GM21447 (cell line): Measurements from ENCODE around the gene CNTNAP2.

Experiments
- ATAC-seq: cut with Tn5 transposase; IDR thresholded peaks from one replicate; pipeline ENCODE4 v1.9.1; 2021; ENCODE audit not compliant: unreplicated experiment

The CNTNAP2 gene

GRCh38 chr7:147519062-147519461 lies 1402.5 kb downstream of the CNTNAP2 start:
- ATAC-seq = no peak

GRCh38 chr7:147523056-147523455 lies 1406.5 kb downstream of the CNTNAP2 start:
- ATAC-seq = no peak

DNA sequence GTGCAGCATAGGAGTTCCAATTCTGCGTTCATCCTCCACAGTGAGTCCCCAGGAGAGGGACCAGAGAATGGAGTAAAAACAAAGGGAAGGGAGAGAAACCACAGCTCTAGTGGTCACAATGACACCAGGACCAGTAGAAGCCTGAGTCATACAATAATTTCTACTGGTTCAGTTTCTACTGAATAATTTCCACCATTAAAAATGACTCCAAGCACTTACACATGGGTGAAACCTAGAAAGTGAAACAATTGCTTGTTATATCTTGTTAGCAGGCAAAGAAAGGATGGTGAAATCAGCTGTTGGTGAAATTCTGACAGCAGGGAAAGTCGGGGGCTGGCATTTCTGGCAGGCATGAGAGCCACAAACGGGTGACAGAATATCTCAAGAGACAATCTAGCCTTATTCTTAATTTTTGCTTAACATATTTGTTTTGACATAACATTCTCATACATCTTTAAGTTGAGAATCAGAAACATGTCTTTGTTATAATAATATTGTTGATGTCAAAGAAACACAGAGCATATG lies 1408.2 kb downstream of the CNTNAP2 start:
- ATAC-seq = no peak

- ATAC-seq = no peak
Observed at GRCh38 chr7:147525325-147525724, 1408.7 kb downstream of the CNTNAP2 start.

GRCh38 chr7:147535701-147536111 lies 1419.1 kb downstream of the CNTNAP2 start:
- ATAC-seq = no peak

DNA sequence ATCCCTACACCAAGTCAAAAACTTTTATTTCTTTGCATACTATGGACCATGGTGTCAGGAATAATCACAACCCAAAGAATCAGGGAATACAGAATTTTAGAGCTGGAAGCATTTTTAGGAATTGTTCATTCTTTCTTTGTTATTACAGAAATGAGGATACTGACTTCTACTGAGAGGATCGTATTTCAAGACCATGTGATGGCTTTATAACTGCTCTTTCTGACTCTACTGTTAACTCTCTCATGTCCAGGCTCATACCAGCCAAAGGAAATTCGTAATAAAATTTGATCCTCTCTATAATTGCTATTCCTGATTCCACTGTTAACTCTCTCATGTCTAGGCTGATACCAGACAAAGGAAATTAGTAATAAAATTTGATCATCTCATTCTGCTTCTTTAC lies 1423.1 kb downstream of the CNTNAP2 start:
- ATAC-seq = no peak

GRCh38 chr7:147540743-147541142 lies 1424.1 kb downstream of the CNTNAP2 start:
- no peak for ATAC-seq

DNA sequence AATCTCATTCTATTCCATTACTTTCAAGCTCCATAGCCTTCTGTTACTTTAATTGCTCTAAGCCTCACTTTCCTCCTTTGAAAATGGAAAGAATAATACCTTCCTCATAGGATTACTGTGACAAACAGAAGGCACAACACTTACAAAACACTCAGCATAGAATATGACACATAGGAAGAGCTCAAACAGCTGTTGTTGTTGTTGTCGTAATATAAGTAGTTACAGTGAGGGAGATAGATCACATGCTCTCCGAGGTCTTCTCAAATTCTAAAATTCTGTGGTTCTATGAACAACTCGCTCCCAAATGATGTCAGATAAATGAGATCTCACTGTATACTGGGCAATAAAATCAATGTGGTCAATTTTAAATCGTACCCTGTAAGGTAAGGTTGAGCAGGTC lies 1424.7 kb downstream of the CNTNAP2 start:
- ATAC-seq = no peak

- ATAC-seq = no peak
Observed at GRCh38 chr7:147547252-147547897, 1430.8 kb downstream of the CNTNAP2 start.

DNA sequence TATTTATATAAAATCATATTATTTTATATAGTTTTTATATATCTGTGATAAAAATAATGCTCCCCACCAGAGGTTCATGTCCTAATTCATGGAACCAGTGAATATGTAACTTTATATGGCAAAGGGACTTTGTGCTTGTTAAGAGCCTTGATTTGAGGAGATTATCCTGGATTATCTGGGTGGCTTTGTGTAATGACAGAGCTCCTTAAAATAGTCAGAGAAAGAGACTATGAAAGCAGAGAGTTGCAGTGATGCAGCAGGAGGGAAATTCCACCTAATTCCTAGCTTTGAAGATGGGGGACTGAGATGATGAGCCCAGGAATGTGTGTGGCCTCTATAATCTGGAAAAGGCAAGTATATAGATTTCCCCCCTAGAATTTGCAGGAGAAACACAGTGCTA lies 1439.7 kb downstream of the CNTNAP2 start:
- ATAC-seq = no peak

GRCh38 chr7:147563669-147564068 lies 1447.1 kb downstream of the CNTNAP2 start:
- ATAC-seq = no peak

GRCh38 chr7:147564786-147565476 lies 1448.3 kb downstream of the CNTNAP2 start:
- no peak for ATAC-seq

DNA sequence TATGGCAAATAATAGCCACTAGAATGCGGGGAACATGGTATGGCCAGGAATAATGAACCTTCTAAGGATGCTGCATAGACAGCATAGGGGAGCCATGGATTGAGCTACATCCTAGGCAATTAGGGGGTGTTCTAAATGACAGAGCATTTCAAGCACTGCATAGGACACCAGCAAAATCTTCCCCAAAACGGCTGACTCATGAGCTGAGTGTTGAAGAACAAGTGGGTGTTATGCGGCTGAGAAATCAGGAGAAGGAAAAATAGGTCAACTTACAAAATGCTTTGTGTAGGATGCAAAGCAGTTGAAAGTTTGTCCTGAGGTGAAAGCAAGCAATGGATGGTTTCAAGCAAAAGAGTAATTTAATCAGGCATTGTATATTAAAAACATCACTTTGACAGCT lies 1450.4 kb downstream of the CNTNAP2 start:
- ATAC-seq = no peak

DNA sequence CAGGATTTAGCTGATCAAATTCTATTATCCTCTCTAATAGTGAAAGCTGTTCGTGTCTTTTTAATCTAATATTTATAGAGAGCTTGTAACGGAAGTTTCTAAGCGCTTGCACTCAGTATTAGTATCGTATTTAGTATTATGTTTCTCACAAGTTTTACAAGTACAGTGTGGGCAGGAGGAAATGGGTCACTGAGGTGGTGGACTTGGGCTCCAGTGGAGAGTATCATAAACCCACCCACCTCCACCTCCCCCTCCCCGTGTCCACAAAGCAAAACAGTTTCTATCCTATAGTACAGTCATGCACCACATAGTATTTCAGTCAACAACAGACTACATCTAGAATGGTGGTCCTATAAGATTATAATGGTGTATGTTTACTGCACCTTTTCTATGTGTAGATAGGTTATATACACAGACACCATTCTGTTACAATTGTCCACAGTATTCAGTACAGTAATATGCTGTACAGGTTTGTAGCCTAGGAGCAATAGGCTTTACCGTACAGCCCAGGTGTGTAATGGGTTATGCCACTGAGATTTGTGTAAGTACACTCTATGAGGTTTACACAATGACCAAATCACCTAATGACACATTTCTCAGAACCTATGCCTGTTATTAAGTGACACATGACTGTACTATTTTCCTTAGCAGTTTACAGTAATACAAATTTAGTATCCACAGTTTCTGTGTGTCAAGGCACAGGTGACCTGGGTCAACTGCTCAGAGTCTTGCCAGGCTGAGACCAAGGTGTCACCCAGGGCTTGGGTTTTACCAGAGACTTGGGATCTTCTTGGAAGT lies 1452.7 kb downstream of the CNTNAP2 start:
- no peak for ATAC-seq

DNA sequence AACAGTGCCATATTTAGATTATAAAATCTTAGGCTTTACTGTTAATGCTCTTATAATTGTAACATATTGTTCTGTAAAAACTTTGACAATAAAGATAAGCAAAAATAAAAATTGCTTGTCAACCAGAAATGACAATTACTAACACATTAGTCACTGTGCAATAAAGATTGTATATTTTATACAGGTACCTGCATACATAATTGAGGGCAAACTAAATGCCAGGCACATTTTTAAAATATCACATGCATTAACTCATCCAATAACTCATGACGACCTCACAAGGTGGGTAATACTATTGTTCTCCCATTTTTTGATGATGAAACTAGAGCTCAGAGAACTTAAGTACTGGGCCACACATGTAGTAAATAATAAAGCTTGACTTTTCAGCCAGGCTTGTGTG lies 1453.8 kb downstream of the CNTNAP2 start:
- ATAC-seq = no peak

GRCh38 chr7:147571436-147572185 lies 1455.0 kb downstream of the CNTNAP2 start:
- ATAC-seq = no peak

DNA sequence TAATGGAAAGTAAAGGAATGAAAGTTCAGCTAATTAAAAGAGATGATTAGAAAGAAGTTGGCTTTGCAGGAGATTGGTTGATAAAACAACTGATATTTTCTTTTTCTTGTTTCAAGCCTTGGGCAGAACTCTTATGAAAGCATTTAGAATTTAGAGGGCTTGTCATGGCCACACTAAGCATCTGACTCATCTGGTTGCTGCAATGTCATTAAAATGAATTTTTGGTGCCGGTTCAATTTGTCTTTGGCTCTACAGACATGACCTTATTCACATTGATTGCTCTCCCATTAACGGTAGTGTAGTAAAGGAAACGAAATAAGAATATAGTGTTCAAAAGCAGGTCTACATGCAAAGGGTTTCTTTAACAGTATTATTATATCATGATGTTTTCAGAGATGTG lies 1461.6 kb downstream of the CNTNAP2 start:
- no peak for ATAC-seq

DNA sequence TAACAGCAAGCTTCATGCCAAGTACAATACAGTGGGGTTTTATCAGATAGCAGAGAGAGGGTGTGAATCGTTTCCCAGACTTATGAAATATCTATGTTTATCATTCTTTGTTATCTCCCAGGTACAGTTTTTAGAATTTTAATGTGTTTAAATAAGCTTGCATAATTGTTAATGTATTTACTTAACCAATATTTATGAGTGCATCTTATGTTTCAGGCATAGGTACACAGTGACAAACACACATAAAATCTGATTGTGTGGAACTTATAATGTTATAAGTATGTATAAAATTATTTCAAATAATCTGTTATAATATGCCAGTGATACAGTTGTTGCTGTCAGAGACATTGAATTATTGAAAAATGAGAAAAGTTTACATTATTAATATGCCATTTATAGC lies 1462.5 kb downstream of the CNTNAP2 start:
- ATAC-seq = no peak

DNA sequence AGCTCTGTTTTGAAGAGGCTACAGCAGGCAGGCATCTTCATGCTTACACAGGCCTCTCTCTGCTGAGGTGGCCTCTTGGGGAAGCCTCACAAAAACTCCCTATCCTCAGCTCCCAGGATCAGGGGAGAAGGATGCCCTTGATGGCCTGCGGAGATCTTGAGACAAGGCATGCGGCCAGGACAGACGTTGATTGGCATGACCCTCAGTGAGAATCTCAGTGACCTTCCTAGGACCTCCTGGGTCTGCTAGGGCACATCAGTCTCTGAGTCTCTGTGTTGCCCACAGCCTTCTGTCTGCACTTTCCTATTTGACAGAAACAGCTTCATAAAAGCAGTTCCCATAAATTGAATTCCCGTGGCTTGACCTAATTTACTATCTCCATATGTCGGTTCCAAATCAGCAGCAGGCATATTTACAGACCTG lies 1468.2 kb downstream of the CNTNAP2 start:
- ATAC-seq = no peak

DNA sequence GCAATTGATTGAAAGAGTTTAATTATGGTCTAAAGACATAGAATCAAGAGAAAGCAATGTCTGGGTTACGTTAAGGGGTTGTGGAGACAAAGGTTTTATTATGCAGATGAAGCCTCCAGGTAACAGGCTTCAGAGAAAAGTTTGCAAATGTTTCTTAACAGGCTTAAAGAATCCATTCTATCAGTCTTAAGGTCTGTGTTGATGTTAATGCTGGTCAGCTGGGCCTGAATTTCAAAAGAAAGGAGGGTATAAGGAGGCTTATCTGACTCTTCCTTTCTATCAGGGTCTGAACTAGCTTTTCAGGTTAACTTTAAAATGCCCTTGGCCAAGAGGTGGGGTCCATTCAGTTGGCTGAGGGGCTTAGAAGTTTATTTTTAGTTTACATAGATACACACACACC lies 1469.5 kb downstream of the CNTNAP2 start:
- ATAC-seq = no peak

DNA sequence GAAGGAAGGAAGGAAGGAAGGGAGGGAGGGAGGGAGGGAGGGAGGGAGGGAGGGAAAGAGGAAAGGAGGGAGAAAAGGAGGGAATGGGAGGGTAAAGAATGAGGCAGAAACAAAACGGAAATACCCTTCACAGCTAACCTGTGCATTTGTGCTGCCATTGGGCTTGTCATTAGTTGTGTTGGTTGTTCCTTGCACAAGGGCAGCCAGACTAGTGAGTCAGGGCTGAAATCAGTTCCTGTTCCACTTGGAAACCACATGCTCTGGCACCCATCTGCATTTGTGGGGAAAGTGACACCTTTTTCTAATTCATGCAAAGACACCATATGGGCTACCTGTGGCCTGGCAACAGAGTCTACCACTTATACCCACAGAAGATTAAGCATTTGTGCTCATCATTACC lies 1469.9 kb downstream of the CNTNAP2 start:
- ATAC-seq = no peak
